Immature natural killer cell (primary cell): ENCODE results near the gene SND1. TPM values are rescaled to one million over a fixed set of nuclear protein-coding genes. Genes with fewer than 3 reads are reported as not detected.
A peak's percentile ranks its signal among the peaks of the same experiment; 100 is the strongest.

Source experiments
- DNase-seq, 3 donors: peaks; one replicate each; pipeline ENCODE4 v3.0.0; 2022; ENCODE audit warnings: mixed read lengths in 1 of 3
- H3K27ac Mint-ChIP-seq, 6 donors: one replicate each; pipeline ENCODE4 v1.8.0; 2020; ENCODE audit warnings: mixed read lengths in 6 of 6, mild to moderate bottlenecking in 5 of 6, inconsistent platforms in 4 of 6, moderate library complexity in 3 of 6
- H3K27me3 Mint-ChIP-seq, 3 donors: one replicate each; pipeline ENCODE4 v1.8.0; 2020 to 2021; ENCODE audit warnings: low read depth in 3 of 3, mild to moderate bottlenecking in 3 of 3, mixed read lengths in 3 of 3, moderate library complexity in 3 of 3, inconsistent platforms in 1 of 3
- H3K36me3 Mint-ChIP-seq, 3 donors: one replicate each; pipeline ENCODE4 v1.8.0; 2020; ENCODE audit warnings: mixed read lengths in 3 of 3, inconsistent platforms in 2 of 3, mild to moderate bottlenecking in 2 of 3
- H3K4me1 Mint-ChIP-seq, 2 donors: one replicate each; pipeline ENCODE4 v1.8.0; 2020; ENCODE audit warnings: inconsistent platforms in 2 of 2, mild to moderate bottlenecking in 2 of 2, mixed read lengths in 2 of 2, moderate library complexity in 1 of 2
- H3K4me3 Mint-ChIP-seq, 5 donors: one replicate each; pipeline ENCODE4 v1.8.0; 2020; ENCODE audit warnings: mild to moderate bottlenecking in 5 of 5, mixed read lengths in 5 of 5, inconsistent platforms in 3 of 5, moderate library complexity in 3 of 5
- H3K9me3 Mint-ChIP-seq, 6 donors: one replicate each; pipeline ENCODE4 v1.8.0; 2020; ENCODE audit warnings: mild to moderate bottlenecking in 6 of 6, mixed read lengths in 6 of 6, inconsistent platforms in 4 of 6, moderate library complexity in 3 of 6
- polyA plus RNA-seq, 3 donors: library from polyadenylated mRNA; unstranded; fragments of 300-500 nt; fragmentation: Illumina TruSeq; gene quantifications; one replicate each; pipeline ENCODE4 v1.2.3, GENCODE V29; 2021

Gene SND1
- polyA plus RNA-seq, 3 donors from 2014 or later, result 87.8 to 130 (median 116) TPM

DNA sequence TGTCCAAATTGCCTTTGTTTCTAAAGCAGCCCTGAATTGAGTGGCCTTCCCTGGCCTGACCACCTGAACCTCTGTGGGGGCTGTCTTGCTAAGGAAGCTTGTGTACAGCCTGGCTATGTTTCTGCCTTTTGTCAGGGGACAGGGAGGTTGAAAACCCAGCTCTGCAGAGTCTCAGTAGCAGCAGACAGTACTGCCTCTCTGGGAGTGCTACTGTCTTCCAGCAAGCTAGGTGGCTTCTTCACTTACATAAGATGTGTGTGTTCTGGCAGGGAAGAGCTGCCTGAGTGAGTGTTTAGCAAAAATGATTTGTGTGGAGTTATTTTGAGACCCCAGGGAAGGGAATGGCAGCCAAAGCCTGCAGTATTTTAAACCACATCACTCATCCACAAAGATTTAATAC is 321.8 kb downstream of the SND1 start:
- H3K9me3 Mint-ChIP-seq, result peaks cover 0 to 13% (median 4%) of the 10 kb centered on the region in 6 donors
- no peak overlapping the region for H3K27ac Mint-ChIP-seq
- peaks cover 3 to 19% of the 10 kb centered on the region in 2 donors for H3K4me1 Mint-ChIP-seq
- H3K36me3 Mint-ChIP-seq, result peaks cover 19 to 31% (median 23%) of the 10 kb centered on the region in 3 donors
- H3K27me3 Mint-ChIP-seq, result peaks cover 3 to 7% (median 4%) of the 10 kb centered on the region in 3 donors
- no peak overlapping the region for H3K4me3 Mint-ChIP-seq
- DNase-seq, result no peak

DNA sequence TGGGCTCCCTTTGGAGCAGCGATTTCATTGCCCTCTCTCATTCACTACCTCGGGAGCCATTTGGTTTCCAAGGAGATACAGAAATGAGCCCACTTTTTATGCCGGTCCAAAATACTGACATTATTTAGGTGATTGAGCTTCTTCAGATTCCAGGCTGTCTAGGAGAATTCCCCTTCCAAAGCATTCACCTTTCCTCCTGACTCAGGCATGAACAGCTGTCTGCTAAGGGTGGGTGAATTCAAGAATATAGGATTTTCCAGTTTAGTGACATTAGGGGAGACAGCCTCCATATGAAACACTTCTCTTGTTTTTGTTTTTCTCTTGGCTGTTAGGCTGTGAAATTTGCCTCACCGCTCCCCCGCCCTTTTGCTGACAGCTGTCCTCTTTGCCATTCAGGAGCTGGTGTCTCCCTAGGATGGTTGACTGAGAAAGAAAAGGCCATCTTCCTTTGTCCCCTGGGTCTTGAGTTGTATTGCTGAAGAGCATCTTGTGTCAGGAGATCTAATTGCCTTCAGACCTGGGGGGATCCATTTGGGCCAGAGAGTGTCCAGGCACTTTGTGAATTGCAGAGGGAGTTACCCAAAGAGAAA is 322.5 kb downstream of the SND1 start:
- Mint-ChIP-seq H3K27ac (no peak overlapping the region), H3K4me1 (peaks cover 3 to 19% of the 10 kb centered on the region in 2 donors), H3K36me3 (peaks cover 26 to 38% (median 30%) of the 10 kb centered on the region in 3 donors)

GRCh38 chr7:127976056-127976737 is 324.2 kb downstream of the SND1 start:
- no peak overlapping the region for H3K4me3 Mint-ChIP-seq
- peaks cover 27 to 37% (median 30%) of the 10 kb centered on the region in 3 donors for H3K36me3 Mint-ChIP-seq
- H3K27me3 Mint-ChIP-seq, result peaks cover 3 to 7% (median 5%) of the 10 kb centered on the region in 3 donors

More for the DNA sequence above, 322.5 kb downstream of the SND1 start:
- H3K4me3 Mint-ChIP-seq, result no peak overlapping the region
- DNase-seq, result no peak
- peaks cover 3 to 7% (median 5%) of the 10 kb centered on the region in 3 donors for H3K27me3 Mint-ChIP-seq
- peaks cover 2 to 20% (median 9%) of the 10 kb centered on the region in 6 donors for H3K9me3 Mint-ChIP-seq

DNA sequence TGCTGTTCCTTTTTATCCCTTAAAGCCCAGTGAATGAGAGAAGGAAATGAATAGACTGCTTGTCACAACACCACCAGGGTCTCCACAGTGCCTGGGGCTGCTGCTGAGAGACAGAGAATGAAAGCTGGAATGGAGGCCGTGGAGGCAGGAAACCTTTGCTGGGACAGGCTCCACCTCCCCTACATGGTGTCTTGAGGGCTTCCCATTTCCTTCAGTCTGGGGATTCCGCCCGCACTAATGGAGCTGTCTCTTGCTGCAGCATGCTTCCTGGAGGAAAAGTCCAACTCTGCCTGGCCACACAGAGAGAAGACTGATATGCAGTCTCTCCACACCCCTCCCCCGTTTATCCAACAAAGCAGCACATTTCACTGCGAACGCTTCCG is 324.7 kb downstream of the SND1 start:
- H3K36me3 Mint-ChIP-seq, result peaks cover 27 to 34% (median 30%) of the 10 kb centered on the region in 3 donors
- no peak for DNase-seq
- no peak overlapping the region for H3K27ac Mint-ChIP-seq
- peaks cover 5 to 22% of the 10 kb centered on the region in 2 donors for H3K4me1 Mint-ChIP-seq
- peaks cover 2 to 21% (median 9%) of the 10 kb centered on the region in 6 donors for H3K9me3 Mint-ChIP-seq
- no peak overlapping the region for H3K4me3 Mint-ChIP-seq
- peaks cover 3 to 7% (median 5%) of the 10 kb centered on the region in 3 donors for H3K27me3 Mint-ChIP-seq

More at GRCh38 chr7:127976056-127976737, 324.2 kb downstream of the SND1 start:
- H3K4me1 Mint-ChIP-seq, result peaks cover 3 to 19% of the 10 kb centered on the region in 2 donors
- H3K27ac Mint-ChIP-seq, result no peak overlapping the region
- H3K9me3 Mint-ChIP-seq, result peaks cover 2 to 21% (median 9%) of the 10 kb centered on the region in 6 donors
- DNase-seq, result no peak

GRCh38 chr7:127978421-127978820 is 326.4 kb downstream of the SND1 start:
- H3K27me3 Mint-ChIP-seq, result peaks cover 3 to 7% (median 5%) of the 10 kb centered on the region in 3 donors
- H3K9me3 Mint-ChIP-seq, result peaks cover 2 to 21% (median 9%) of the 10 kb centered on the region in 6 donors
- no peak overlapping the region for H3K27ac Mint-ChIP-seq
- DNase-seq, result no peak
- H3K4me3 Mint-ChIP-seq, result no peak overlapping the region
- peaks cover 27 to 34% (median 27%) of the 10 kb centered on the region in 3 donors for H3K36me3 Mint-ChIP-seq
- peaks cover 8 to 30% of the 10 kb centered on the region in 2 donors for H3K4me1 Mint-ChIP-seq

DNA sequence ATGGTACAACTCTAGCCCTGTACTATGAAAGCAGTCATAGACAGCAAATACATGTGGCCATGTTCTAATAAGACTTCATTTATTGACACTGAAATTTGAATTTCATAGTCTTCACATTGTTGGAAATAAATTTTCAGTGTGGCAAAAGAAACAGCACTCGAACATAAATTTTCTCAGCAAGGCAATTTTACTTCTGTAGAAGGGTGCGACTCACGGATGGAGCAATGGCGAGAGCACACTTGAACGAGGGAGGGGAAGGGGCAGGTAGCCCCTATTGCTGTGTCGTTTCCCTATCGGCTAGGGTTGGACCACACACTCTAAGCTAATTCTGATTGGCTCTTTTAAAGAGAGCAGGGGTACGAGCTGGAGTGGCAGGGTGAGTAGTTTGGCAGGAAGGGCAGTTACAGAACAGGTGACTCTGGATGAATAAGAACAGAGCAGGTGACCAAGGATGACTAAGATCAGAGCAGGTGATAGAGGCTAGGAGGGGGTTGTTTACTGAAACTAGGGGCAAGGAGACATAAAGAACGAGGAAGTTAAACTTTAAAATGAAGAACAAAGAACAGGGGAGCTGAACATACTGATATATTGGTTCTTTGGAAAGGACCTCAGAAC is 327.2 kb downstream of the SND1 start:
- H3K27ac Mint-ChIP-seq, result peak overlapping the region in 1 of 6 donors; percentile 23
- DNase-seq, result no peak
- peaks cover 2 to 21% (median 9%) of the 10 kb centered on the region in 6 donors for H3K9me3 Mint-ChIP-seq
- peaks cover 3 to 7% (median 5%) of the 10 kb centered on the region in 3 donors for H3K27me3 Mint-ChIP-seq
- H3K36me3 Mint-ChIP-seq, result peaks cover 27 to 34% (median 27%) of the 10 kb centered on the region in 3 donors
- no peak overlapping the region for H3K4me3 Mint-ChIP-seq
- H3K4me1 Mint-ChIP-seq, result peaks cover 14 to 32% of the 10 kb centered on the region in 2 donors

GRCh38 chr7:127979728-127980126 is 327.7 kb downstream of the SND1 start:
- no peak for DNase-seq
- Mint-ChIP-seq H3K9me3 (peaks cover 2 to 21% (median 9%) of the 10 kb centered on the region in 6 donors), H3K27me3 (peaks cover 3 to 6% (median 5%) of the 10 kb centered on the region in 3 donors), H3K4me3 (no peak overlapping the region), H3K36me3 (peaks cover 27 to 34% (median 27%) of the 10 kb centered on the region in 3 donors), H3K4me1 (peaks cover 16 to 31% of the 10 kb centered on the region in 2 donors), H3K27ac (peak overlapping the region in 1 of 6 donors; percentile 23)

DNA sequence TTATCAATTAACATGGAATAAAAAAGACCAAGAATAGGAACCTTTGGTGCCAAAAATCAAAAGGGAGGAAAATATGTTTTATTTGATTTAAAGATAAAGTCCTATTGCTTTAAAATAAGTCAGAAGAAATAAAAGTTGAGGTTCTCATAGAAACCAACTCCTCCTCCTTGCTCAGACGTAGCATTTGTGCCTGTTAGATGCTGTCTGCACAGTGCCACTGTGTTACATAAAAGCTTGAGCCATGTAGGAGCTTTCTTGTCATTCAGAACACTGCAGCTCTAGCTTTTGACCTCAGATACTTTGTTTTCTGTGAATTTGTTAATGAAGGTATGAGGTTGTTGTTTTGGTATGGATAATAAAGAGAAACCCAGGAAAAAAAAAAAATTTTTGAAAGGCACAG is 328.9 kb downstream of the SND1 start:
- Mint-ChIP-seq H3K27ac (no peak overlapping the region), H3K4me3 (no peak overlapping the region), H3K27me3 (peaks cover 3 to 6% (median 5%) of the 10 kb centered on the region in 3 donors), H3K9me3 (peaks cover 2 to 21% (median 9%) of the 10 kb centered on the region in 6 donors), H3K4me1 (peaks cover 17 to 31% of the 10 kb centered on the region in 2 donors), H3K36me3 (peaks cover 23 to 29% (median 27%) of the 10 kb centered on the region in 3 donors)
- no peak for DNase-seq

DNA sequence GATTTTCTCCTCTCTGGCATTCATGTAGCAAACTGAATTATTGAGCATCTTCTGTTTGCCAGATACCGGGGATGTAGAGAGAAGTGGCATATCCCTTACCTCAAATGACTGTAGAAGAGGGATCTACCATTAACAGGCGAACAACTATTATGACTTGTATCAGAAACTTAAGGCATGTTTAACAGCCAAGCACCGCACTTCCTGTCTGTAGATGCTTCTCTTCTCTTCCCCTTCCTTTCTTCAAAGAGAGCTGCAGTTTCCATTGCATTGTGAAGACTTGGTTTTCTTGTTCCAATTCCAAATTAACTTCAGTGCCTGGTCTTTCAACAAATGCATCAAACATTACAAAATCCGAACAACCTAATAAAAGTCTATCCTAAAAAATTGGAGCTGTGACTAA is 330.0 kb downstream of the SND1 start:
- H3K9me3 Mint-ChIP-seq, result peaks cover 2 to 21% (median 9%) of the 10 kb centered on the region in 6 donors
- no peak for DNase-seq
- no peak overlapping the region for H3K27ac Mint-ChIP-seq

DNA sequence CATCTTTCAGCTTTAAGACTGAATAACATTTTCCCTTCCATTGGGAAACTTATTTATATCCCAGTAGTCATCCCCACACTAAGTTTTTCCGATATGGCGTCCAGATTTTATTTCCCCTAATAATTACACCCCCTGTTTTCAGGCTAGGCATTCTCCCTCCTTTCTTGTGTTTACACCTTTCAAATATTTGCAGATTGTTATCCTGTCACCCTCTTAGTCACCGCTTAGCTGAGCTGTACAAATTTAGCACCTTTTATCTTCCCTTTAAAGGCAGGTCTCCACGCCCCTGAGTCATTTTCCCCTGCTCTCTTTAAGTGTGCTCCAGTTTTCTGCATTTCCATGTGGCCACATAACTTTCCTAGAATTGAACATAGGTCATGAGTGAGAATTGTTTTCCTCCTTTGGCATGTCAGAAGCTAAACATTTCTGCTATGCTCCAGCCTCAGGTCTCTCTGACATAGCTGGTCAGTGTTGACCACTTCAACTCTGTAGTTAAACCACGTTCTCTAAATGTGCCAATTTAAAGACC is 331.9 kb downstream of the SND1 start:
- no peak overlapping the region for H3K4me3 Mint-ChIP-seq
- peaks cover 7 to 8% (median 7%) of the 10 kb centered on the region in 3 donors for H3K36me3 Mint-ChIP-seq
- H3K27me3 Mint-ChIP-seq, result peaks cover 0 to 1% (median 0%) of the 10 kb centered on the region in 3 donors
- peaks cover 17 to 31% of the 10 kb centered on the region in 2 donors for H3K4me1 Mint-ChIP-seq
- DNase-seq, result no peak
- peak overlapping the region in 3 of 6 donors; percentile 8 to 19 (median 15) for H3K27ac Mint-ChIP-seq
- peaks cover 2 to 8% (median 5%) of the 10 kb centered on the region in 6 donors for H3K9me3 Mint-ChIP-seq

More for the DNA sequence above, 330.0 kb downstream of the SND1 start:
- peaks cover 3% of the 10 kb centered on the region in 3 donors for H3K27me3 Mint-ChIP-seq
- H3K36me3 Mint-ChIP-seq, result peaks cover 21 to 25% (median 23%) of the 10 kb centered on the region in 3 donors
- H3K4me1 Mint-ChIP-seq, result peaks cover 17 to 31% of the 10 kb centered on the region in 2 donors
- H3K4me3 Mint-ChIP-seq, result no peak overlapping the region

DNA sequence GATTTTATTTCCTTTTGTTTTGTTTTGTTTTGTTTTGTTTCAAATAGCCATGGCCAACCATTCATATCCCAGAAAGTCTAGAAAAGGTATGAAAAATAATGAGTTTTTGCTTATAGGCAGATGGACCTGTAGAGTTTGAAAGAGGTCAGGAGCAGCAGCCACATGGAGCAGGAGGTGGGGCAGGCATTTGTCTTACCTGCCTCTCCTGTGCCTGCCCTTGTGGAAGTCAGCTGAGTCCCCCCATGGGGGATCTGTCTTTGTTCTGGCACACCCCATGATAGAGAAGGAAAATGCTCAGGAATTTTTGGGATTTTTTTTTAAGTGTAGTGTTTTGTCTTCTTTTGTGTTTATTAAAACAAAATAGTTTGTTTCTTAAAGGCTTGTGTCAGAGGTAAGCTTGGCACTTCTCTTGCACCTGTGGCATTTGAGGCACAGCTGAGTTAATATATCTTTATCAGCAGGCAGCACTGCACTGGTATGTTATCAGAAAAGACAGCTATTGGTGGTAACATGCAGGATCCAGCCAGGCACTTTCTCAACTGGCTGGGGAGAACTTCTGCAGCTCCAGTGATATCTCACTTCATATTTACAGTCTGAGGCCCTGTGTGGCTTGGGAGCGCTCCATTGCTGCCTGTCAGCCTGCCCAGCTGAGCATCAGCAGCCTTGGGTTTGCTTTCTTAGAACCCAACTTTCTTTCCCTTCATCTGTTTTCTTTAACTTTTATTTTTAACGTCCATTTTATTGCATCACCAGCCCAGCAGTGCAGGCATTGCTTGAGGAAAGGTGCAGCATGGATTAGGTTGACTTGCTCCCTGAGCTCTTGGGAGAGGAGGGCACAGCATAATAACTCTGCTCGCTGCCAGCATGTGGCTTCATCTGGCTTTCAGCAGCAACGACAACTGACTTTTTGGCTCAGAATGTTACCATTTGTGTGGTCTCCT is 334.9 kb downstream of the SND1 start:
- Mint-ChIP-seq H3K27me3 (peaks cover 0 to 2% (median 0%) of the 10 kb centered on the region in 3 donors), H3K4me1 (peaks cover 16 to 27% of the 10 kb centered on the region in 2 donors), H3K4me3 (no peak overlapping the region), H3K27ac (no peak overlapping the region), H3K36me3 (peaks cover 8 to 9% (median 9%) of the 10 kb centered on the region in 3 donors), H3K9me3 (no peaks in the 10 kb centered on the region)
- DNase-seq, result no peak

DNA sequence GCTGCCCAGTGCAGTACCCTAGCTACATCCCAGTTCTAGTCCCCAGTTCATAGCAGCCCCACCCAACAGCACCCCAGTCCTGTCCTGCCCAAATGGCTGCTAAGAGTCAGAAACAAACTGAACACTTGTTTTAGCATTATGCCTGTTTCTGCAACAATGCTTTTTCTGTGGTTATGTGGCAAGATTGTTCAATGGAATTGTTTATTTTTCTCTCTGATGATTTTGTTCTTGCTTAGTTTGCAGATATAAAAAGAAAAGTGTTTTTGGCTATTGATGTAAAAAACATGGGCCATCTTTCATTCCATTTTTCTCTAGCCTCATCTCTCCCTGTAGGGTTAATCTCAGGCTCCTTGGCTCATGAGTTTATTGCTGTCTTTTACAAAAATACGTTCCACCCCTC is 336.8 kb downstream of the SND1 start:
- DNase-seq, result no peak
- H3K27me3 Mint-ChIP-seq, result peaks cover 0 to 2% (median 0%) of the 10 kb centered on the region in 3 donors
- no peak overlapping the region for H3K4me3 Mint-ChIP-seq
- H3K27ac Mint-ChIP-seq, result no peak overlapping the region
- peaks cover 9% of the 10 kb centered on the region in 2 donors for H3K4me1 Mint-ChIP-seq
- peaks cover 19 to 23% (median 20%) of the 10 kb centered on the region in 3 donors for H3K36me3 Mint-ChIP-seq
- no peaks in the 10 kb centered on the region for H3K9me3 Mint-ChIP-seq
